ENCODE data around the gene OR51E1. TPM values are rescaled to one million over a fixed set of nuclear protein-coding genes. Genes with fewer than 3 reads are reported as not detected.

OR51E1 gene
- total RNA-seq, 1 donor from 2014 or later = 1.3 TPM

GRCh38 chr11:4636136-4636535 lies 7.6 kb upstream of the OR51E1 start:
- Histone ChIP-seq H3K4me3 (no peak overlapping the region), H3K9me3 (replicated peaks) (no peaks in the 10 kb centered on the region), H3K27me3 (ENCODE audit: low read depth) (no peaks in the 10 kb centered on the region), H3K27ac (replicated peaks) (no peak overlapping the region), H3K4me1 (peaks cover 7% of the 10 kb centered on the region), H3K36me3 (no peaks in the 10 kb centered on the region)
- intact Hi-C loops (cut with micrococcal nuclease) = loop anchor here (5.0 kb wide), 1 partner anchor 366 kb away; no protein-coding TSS in a partner anchor
- DNase-seq = no peak
- no peak for TF ChIP-seq CTCF (IDR thresholded peaks at IDR 0.05; ENCODE audit: borderline replicate concordance)

GRCh38 chr11:4636962-4637661 lies 6.7 kb upstream of the OR51E1 start, which contains the start of gene OR51D1:
Gene OR51D1 (plus strand): TSS chr11:4637477. CDS start chr11:4639791, 2,314 bp downstream.
- H3K36me3 ChIP-seq = no peaks in the 10 kb centered on the region
- H3K9me3 ChIP-seq (replicated peaks) = no peaks in the 10 kb centered on the region
- peak; percentile 64 for DNase-seq
- peaks cover 14% of the 10 kb centered on the region for H3K4me1 ChIP-seq
- TF ChIP-seq CTCF (IDR thresholded peaks at IDR 0.05; ENCODE audit: borderline replicate concordance) = peak; percentile 95
- intact Hi-C loops (cut with micrococcal nuclease) = loop anchor here (5.0 kb wide), 1 partner anchor 365 kb away; no protein-coding TSS in a partner anchor
- H3K27ac ChIP-seq (replicated peaks) = peak within 1 kb of the TSS; percentile 14
- H3K27me3 ChIP-seq (ENCODE audit: low read depth) = no peaks in the 10 kb centered on the region
- peak within 1 kb of the TSS; percentile 57 for H3K4me3 ChIP-seq

- no peak for TF ChIP-seq CTCF (IDR thresholded peaks at IDR 0.05; ENCODE audit: borderline replicate concordance)
- intact Hi-C loops (cut with micrococcal nuclease) = loop anchor here (5.0 kb wide), 1 partner anchor 365 kb away; no protein-coding TSS in a partner anchor
- Histone ChIP-seq H3K36me3 (no peaks in the 10 kb centered on the region), H3K4me3 (no peak overlapping the region), H3K27ac (replicated peaks) (no peak overlapping the region), H3K9me3 (replicated peaks) (no peaks in the 10 kb centered on the region), H3K4me1 (peaks cover 20% of the 10 kb centered on the region), H3K27me3 (ENCODE audit: low read depth) (no peaks in the 10 kb centered on the region)
- no peak for DNase-seq
Observed at GRCh38 chr11:4637662-4638047, 6.1 kb upstream of the OR51E1 start.

GRCh38 chr11:4639931-4640330 lies 3.9 kb upstream of the OR51E1 start:
- H3K27ac ChIP-seq (replicated peaks) = no peak overlapping the region
- DNase-seq = no peak
- H3K36me3 ChIP-seq = no peaks in the 10 kb centered on the region
- intact Hi-C loops (cut with micrococcal nuclease) = loop anchor here (5.0 to 10.0 kb wide), 2 partner anchors 55 to 362 kb away; partner anchors contain the start of gene OR51E2
- no peaks in the 10 kb centered on the region for H3K9me3 ChIP-seq (replicated peaks)
- H3K4me1 ChIP-seq = peaks cover 40% of the 10 kb centered on the region
- H3K4me3 ChIP-seq = no peak overlapping the region
- no peak for TF ChIP-seq CTCF (IDR thresholded peaks at IDR 0.05; ENCODE audit: borderline replicate concordance)
- no peaks in the 10 kb centered on the region for H3K27me3 ChIP-seq (ENCODE audit: low read depth)

GRCh38 chr11:4641501-4641900 lies 2.3 kb upstream of the OR51E1 start:
- Histone ChIP-seq H3K36me3 (no peaks in the 10 kb centered on the region), H3K27me3 (ENCODE audit: low read depth) (no peaks in the 10 kb centered on the region), H3K4me3 (no peak overlapping the region), H3K27ac (replicated peaks) (peak overlapping the region; percentile 89), H3K4me1 (peaks cover 56% of the 10 kb centered on the region), H3K9me3 (replicated peaks) (no peaks in the 10 kb centered on the region)
- TF ChIP-seq CTCF (IDR thresholded peaks at IDR 0.05; ENCODE audit: borderline replicate concordance) = no peak
- intact Hi-C loops (cut with micrococcal nuclease) = loop anchor here (10.0 kb wide), 1 partner anchor 53 kb away; the partner anchor contains the start of gene OR51E2
- no peak for DNase-seq
